Right lobe of liver (tissue), 4 donors: ENCODE results near the gene NOCT.

Source experiments
- POLR2A ChIP-seq: fragments of 450-650 bp; IDR thresholded peaks from one replicate; pipeline ENCODE4 v1.6.1; 2017; ENCODE audit warnings: antibody characterized with exemption, mild to moderate bottlenecking
- TF ChIP-seq, protein P1 (sequence below), 4 donors: fragments of 200-600 bp in 3 of 4; fragments of 450-650 bp in 1 of 4; IDR thresholded peaks; one replicate each; pipeline versions ENCODE4 v1.5.1 to v1.8.0; 2016 to 2022; ENCODE audit warnings: antibody characterized with exemption in 4 of 4, mild to moderate bottlenecking in 2 of 4
- donor health status: DM: no; HTN: no; CAD: no.
- donor health status: DM: no; HTN: no; CAD: no.
- donor health status: DM: no; HTN: yes; CAD: no.

GRCh38 chr4:139017861-139018260 is 2.3 kb downstream of the NOCT start:
- no peak for TF ChIP-seq POLR2A
- TF ChIP-seq, protein P1, sequence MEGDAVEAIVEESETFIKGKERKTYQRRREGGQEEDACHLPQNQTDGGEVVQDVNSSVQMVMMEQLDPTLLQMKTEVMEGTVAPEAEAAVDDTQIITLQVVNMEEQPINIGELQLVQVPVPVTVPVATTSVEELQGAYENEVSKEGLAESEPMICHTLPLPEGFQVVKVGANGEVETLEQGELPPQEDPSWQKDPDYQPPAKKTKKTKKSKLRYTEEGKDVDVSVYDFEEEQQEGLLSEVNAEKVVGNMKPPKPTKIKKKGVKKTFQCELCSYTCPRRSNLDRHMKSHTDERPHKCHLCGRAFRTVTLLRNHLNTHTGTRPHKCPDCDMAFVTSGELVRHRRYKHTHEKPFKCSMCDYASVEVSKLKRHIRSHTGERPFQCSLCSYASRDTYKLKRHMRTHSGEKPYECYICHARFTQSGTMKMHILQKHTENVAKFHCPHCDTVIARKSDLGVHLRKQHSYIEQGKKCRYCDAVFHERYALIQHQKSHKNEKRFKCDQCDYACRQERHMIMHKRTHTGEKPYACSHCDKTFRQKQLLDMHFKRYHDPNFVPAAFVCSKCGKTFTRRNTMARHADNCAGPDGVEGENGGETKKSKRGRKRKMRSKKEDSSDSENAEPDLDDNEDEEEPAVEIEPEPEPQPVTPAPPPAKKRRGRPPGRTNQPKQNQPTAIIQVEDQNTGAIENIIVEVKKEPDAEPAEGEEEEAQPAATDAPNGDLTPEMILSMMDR (IDR thresholded peaks at IDR 0.05) = no peak
